Uterus (tissue), 2 donors: Measurements from ENCODE around the gene RBM45.

Experiments
- CTCF ChIP-seq, 4 experiments: fragments of 200-600 bp in 2 of 4; fragments of 450-650 bp in 2 of 4; sonication (generic) in 2 of 4; IDR thresholded peaks; one replicate each; pipeline ENCODE4 v1.5.1; 2016 to 2019; ENCODE audit warnings: antibody characterized with exemption in 4 of 4, mild to moderate bottlenecking in 2 of 4, moderate library complexity in 1 of 4
- POLR2A ChIP-seq, 2 donors: fragments of 450-650 bp; IDR thresholded peaks; one replicate each; pipeline ENCODE4 v1.6.1; 2016; ENCODE audit warnings: antibody characterized with exemption in 2 of 2, mild to moderate bottlenecking in 1 of 2, moderate library complexity in 1 of 2

GRCh38 chr2:178066324-178066723 is 45.9 kb upstream of the RBM45 start:
- TF ChIP-seq POLR2A (IDR thresholded peaks at IDR 0.05) (no peak), CTCF (IDR thresholded peaks at IDR 0.05) (no peak)
